H1 (cell line): ENCODE data around the gene ATPAF1. TPM values are rescaled to one million over a fixed set of nuclear protein-coding genes. Genes with fewer than 3 reads are reported as not detected.

ENCODE experiments used
- ATF3 ChIP-seq: IDR thresholded peaks from 2 replicates; pipeline ENCODE4 v1.6.1; 2011; ENCODE audit warnings: low read depth, mild to moderate bottlenecking, low read length; ENCODE audit not compliant: insufficient read depth
- CEBPB ChIP-seq: IDR thresholded peaks from 2 replicates; pipeline ENCODE4 v1.6.1; 2012; ENCODE audit warnings: low read depth, low read length
- EP300 ChIP-seq, 2 experiments: IDR thresholded peaks; 1 replicate in 1 of 2; 2 replicates in 1 of 2; pipeline ENCODE4 v1.6.1; 2011 to 2012; ENCODE audit warnings: low read depth in 2 of 2, low read length in 2 of 2, mild to moderate bottlenecking in 2 of 2, borderline replicate concordance in 1 of 2, inconsistent platforms in 1 of 2, moderate library complexity in 1 of 2
- RFX5 ChIP-seq: IDR thresholded peaks from 2 replicates; pipeline ENCODE4 v1.6.1; 2011; ENCODE audit warnings: low read depth, low read length, improper control_type of control experiment, borderline replicate concordance
- polyA plus RNA-seq, 7 experiments: library from polyadenylated mRNA; depleted of rRNA in 3 of 7; stranded (reverse) in 5 of 7; unstranded in 2 of 7; fragments of >200 nt in 5 of 7; fragments of 200-250 nt in 2 of 7; gene quantifications; 1 replicate in 5 of 7; 2 replicates in 1 of 7; 4 replicates in 1 of 7; pipeline versions ENCODE4 v1.2.1 to v1.2.3, GENCODE V29; 2011 to 2013; ENCODE audit warnings: missing spikeins in 2 of 7, mixed read lengths in 2 of 7
- total RNA-seq: library from RNA; stranded (reverse); fragmentation: NEBNext Ultra II Directional; extraction: Animal tissue kit (Norgen Biotek cat#: 25700); gene quantifications from 2 replicates; pipeline ENCODE4 v1.2.1, GENCODE V29; 2021

ATPAF1 gene
- total and polyA plus RNA-seq, 2 of the 8 experiments (the other 6 are each of a cell fraction or from before 2014, with no cell fraction given) = 46.7 to 55.9 TPM

- no peak for TF ChIP-seq ATF3
- TF ChIP-seq RFX5 = no peak
- TF ChIP-seq CEBPB = no peak
- TF ChIP-seq EP300 (IDR thresholded peaks at IDR 0.05; ENCODE audit: borderline replicate concordance in 1 of 2, low read depth in 2 of 2, low read length in 2 of 2) = no peak
Observed at GRCh38 chr1:46708121-46708520, 40.0 kb upstream of the ATPAF1 start (continued).
